H9 (cell line): ENCODE data around the gene CRYBB1. TPM values are rescaled to one million over a fixed set of nuclear protein-coding genes. Genes with fewer than 3 reads are reported as not detected.

ENCODE experiments used
- DNase-seq: peaks from one replicate; pipeline ENCODE4 v3.0.0-alpha.2; 2017
- H2AFZ ChIP-seq: one replicate; pipeline ENCODE4 v1.6.1; 2013; ENCODE audit warnings: mild to moderate bottlenecking, low read length, control low read depth, moderate library complexity
- H2AK5ac ChIP-seq: 2 replicates; pipeline ENCODE4 v1.6.1; 2013; ENCODE audit warnings: low read length, control low read depth, mixed read lengths; ENCODE audit not compliant: insufficient read length
- H2BK120ac ChIP-seq: one replicate; pipeline ENCODE4 v1.6.1; 2013; ENCODE audit warnings: low read depth, mild to moderate bottlenecking, low read length, control low read depth, inconsistent platforms; ENCODE audit not compliant: poor library complexity, severe bottlenecking
- H2BK12ac ChIP-seq: 2 replicates; pipeline ENCODE4 v1.6.1; 2013; ENCODE audit warnings: low read length, control low read depth, mixed read lengths, low read depth; ENCODE audit not compliant: insufficient read length
- H2BK15ac ChIP-seq: 2 replicates; pipeline ENCODE4 v1.6.1; 2013; ENCODE audit warnings: low read depth, low read length, control low read depth
- H2BK20ac ChIP-seq: one replicate; pipeline ENCODE4 v1.6.1; 2013; ENCODE audit warnings: low read depth, mild to moderate bottlenecking, low read length, control low read depth, inconsistent platforms; ENCODE audit not compliant: poor library complexity, severe bottlenecking
- H2BK5ac ChIP-seq: 2 replicates; pipeline ENCODE4 v1.6.1; 2013; ENCODE audit warnings: low read length, control low read depth, mixed read lengths; ENCODE audit not compliant: insufficient read length
- H3K14ac ChIP-seq: 2 replicates; pipeline ENCODE4 v1.6.1; 2013; ENCODE audit warnings: low read length, control low read depth; ENCODE audit not compliant: insufficient read depth
- H3K18ac ChIP-seq: 2 replicates; pipeline ENCODE4 v1.6.1; 2013; ENCODE audit warnings: low read depth, mild to moderate bottlenecking, mixed read lengths, low read length, control low read depth; ENCODE audit not compliant: insufficient read length
- H3K23ac ChIP-seq: 2 replicates; pipeline ENCODE4 v1.6.1; 2013; ENCODE audit warnings: low read length, control low read depth, mixed read lengths, low read depth; ENCODE audit not compliant: insufficient read length
- H3K23me2 ChIP-seq: 2 replicates; pipeline ENCODE4 v1.6.1; 2013; ENCODE audit warnings: low read depth, mild to moderate bottlenecking, mixed read lengths, low read length, control low read depth; ENCODE audit not compliant: insufficient read length, poor library complexity, severe bottlenecking
- H3K27ac ChIP-seq: 2 replicates; pipeline ENCODE4 v1.5.1; 2013; ENCODE audit warnings: low read length, control low read depth, mixed read lengths, low read depth; ENCODE audit not compliant: insufficient read length
- H3K27me3 ChIP-seq: 2 replicates; pipeline ENCODE4 v1.6.1; 2013; ENCODE audit warnings: low read length, control low read depth, inconsistent platforms; ENCODE audit not compliant: insufficient read depth
- H3K4ac ChIP-seq: 2 replicates; pipeline ENCODE4 v1.6.1; 2013; ENCODE audit warnings: low read depth, mild to moderate bottlenecking, control low read depth, inconsistent platforms, low read length, moderate library complexity
- H3K4me1 ChIP-seq: 2 replicates; pipeline ENCODE4 v1.6.1; 2013; ENCODE audit warnings: low read length, control low read depth, inconsistent platforms; ENCODE audit not compliant: insufficient read depth
- H3K4me2 ChIP-seq: 2 replicates; pipeline ENCODE4 v1.6.1; 2013; ENCODE audit warnings: low read length, control low read depth, mixed read lengths; ENCODE audit not compliant: insufficient read length, insufficient read depth
- H3K56ac ChIP-seq: 2 replicates; pipeline ENCODE4 v1.6.1; 2013; ENCODE audit warnings: low read depth, mild to moderate bottlenecking, mixed read lengths, low read length, control low read depth; ENCODE audit not compliant: insufficient read length
- H3K79me1 ChIP-seq: 2 replicates; pipeline ENCODE4 v1.6.1; 2013; ENCODE audit warnings: low read depth, mild to moderate bottlenecking, moderate library complexity, low read length, control low read depth, inconsistent platforms; ENCODE audit not compliant: insufficient read depth, poor library complexity, severe bottlenecking
- H3K79me2 ChIP-seq: 2 replicates; pipeline ENCODE4 v1.6.1; 2013; ENCODE audit warnings: low read length, control low read depth, inconsistent platforms; ENCODE audit not compliant: insufficient read depth
- H3K9ac ChIP-seq: 2 replicates; pipeline ENCODE4 v1.6.1; 2013; ENCODE audit warnings: low read length, control low read depth, mixed read lengths; ENCODE audit not compliant: insufficient read length; ENCODE audit errors: extremely low read depth
- H3K9me3 ChIP-seq: one replicate; pipeline ENCODE4 v1.6.1; 2013; ENCODE audit warnings: low read depth, low read length, inconsistent platforms; ENCODE audit not compliant: control insufficient read depth
- H3T11ph ChIP-seq: one replicate; pipeline ENCODE4 v1.6.1; 2013; ENCODE audit warnings: mild to moderate bottlenecking, low read length, control low read depth, inconsistent platforms
- H4K20me1 ChIP-seq: one replicate; pipeline ENCODE4 v1.6.1; 2013; ENCODE audit not compliant: control insufficient read depth, insufficient read length, insufficient read depth
- H4K5ac ChIP-seq: 2 replicates; pipeline ENCODE4 v1.6.1; 2013; ENCODE audit warnings: low read depth, mild to moderate bottlenecking, mixed read lengths, low read length, control low read depth; ENCODE audit not compliant: insufficient read length
- H4K8ac ChIP-seq: replicated peaks from 2 replicates; pipeline ENCODE4 v1.6.1; 2013; ENCODE audit warnings: low read length, control low read depth, mixed read lengths, low read depth; ENCODE audit not compliant: insufficient read length
- H4K91ac ChIP-seq: 2 replicates; pipeline ENCODE4 v1.6.1; 2013; ENCODE audit warnings: low read depth, mild to moderate bottlenecking, moderate library complexity, mixed read lengths, low read length, control low read depth; ENCODE audit not compliant: insufficient read length
- H3K27ac Mint-ChIP-seq, 3 experiments: 2 replicates in 2 of 3; 3 replicates in 1 of 3; pipeline ENCODE4 v1.8.0; 2020 to 2021; ENCODE audit warnings: mixed read lengths in 3 of 3, mild to moderate bottlenecking in 1 of 3, moderate library complexity in 1 of 3
- H3K27me3 Mint-ChIP-seq: 2 replicates; pipeline ENCODE4 v1.8.0; 2021; ENCODE audit warnings: low read depth, mild to moderate bottlenecking, moderate library complexity, mixed read lengths
- H3K36me3 Mint-ChIP-seq, 3 experiments: 2 replicates in 2 of 3; 3 replicates in 1 of 3; pipeline ENCODE4 v1.8.0; 2020 to 2021; ENCODE audit warnings: low read depth in 3 of 3, mixed read lengths in 3 of 3; ENCODE audit not compliant: insufficient read depth in 1 of 3
- H3K4me1 Mint-ChIP-seq, 2 experiments: 2 replicates each; pipeline ENCODE4 v1.8.0; 2020; ENCODE audit warnings: mixed read lengths in 2 of 2
- H3K4me3 Mint-ChIP-seq, 2 experiments: 2 replicates in 1 of 2; 3 replicates in 1 of 2; pipeline ENCODE4 v1.8.0; 2020 to 2021; ENCODE audit warnings: mild to moderate bottlenecking in 2 of 2, mixed read lengths in 2 of 2, moderate library complexity in 1 of 2
- H3K9me3 Mint-ChIP-seq, 2 experiments: 2 replicates in 1 of 2; 3 replicates in 1 of 2; pipeline ENCODE4 v1.8.0; 2020; ENCODE audit warnings: mild to moderate bottlenecking in 2 of 2, mixed read lengths in 2 of 2, moderate library complexity in 1 of 2
- WGBS: extraction: QIAGEN DNeasy Blood & Tissue Kit; methylation state at CpG from one replicate; pipeline ENCODE4 v1.1.7; 2013; ENCODE audit warnings: missing lambda C conversion rate, low lambda C conversion rate, mixed read lengths; ENCODE audit not compliant: insufficient read length; ENCODE audit errors: extremely low coverage; 5-methylcytosine and 5-hydroxymethylcytosine counted together
- total RNA-seq: library from RNA; stranded (reverse); gene quantifications from 2 replicates; pipeline ENCODE4 v1.2.1, GENCODE V29; 2021
- TF ChIP-seq, protein P1 (sequence below): fragments of 200-600 bp; sonication (generic); conservative IDR thresholded peaks from 3 replicates; pipeline ENCODE4 v1.8.0; 2021; ENCODE audit warnings: antibody characterized with exemption, mild to moderate bottlenecking

Gene CRYBB1
- total RNA-seq, 1 experiment from 2014 or later = 5.4 TPM

- Histone ChIP-seq H3K56ac (no peak overlapping the region), H3K4me1 (no peaks in the 10 kb centered on the region), H2BK20ac (no peak overlapping the region), H3K9ac (no peak overlapping the region), H2AFZ (no peak overlapping the region), H2BK120ac (no peak overlapping the region), H4K20me1 (no peaks in the 10 kb centered on the region), H3K4me2 (no peak overlapping the region), H3K79me1 (no peaks in the 10 kb centered on the region), H3K18ac (no peak overlapping the region), H4K91ac (no peak overlapping the region), H4K5ac (no peak overlapping the region), H3T11ph (no peak overlapping the region), H2AK5ac (no peak overlapping the region), H3K27me3 (no peaks in the 10 kb centered on the region), H2BK15ac (no peak overlapping the region), H3K23me2 (no peaks in the 10 kb centered on the region), H3K9me3 (no peaks in the 10 kb centered on the region), H3K27ac (no peak overlapping the region), H2BK5ac (no peak overlapping the region), H3K14ac (no peak overlapping the region), H3K23ac (no peak overlapping the region), H2BK12ac (no peak overlapping the region), H3K79me2 (no peaks in the 10 kb centered on the region), H3K4ac (no peak overlapping the region), H4K8ac (no peak overlapping the region)
- Mint-ChIP-seq H3K36me3 (no peaks in the 10 kb centered on the region; a peak in 1 of 7 replicates), H3K9me3 (no peaks in the 10 kb centered on the region; a peak in 1 of 5 replicates), H3K4me1 (peaks cover 9 to 19% of the 10 kb centered on the region in 2 experiments), H3K27me3 (peaks cover 27% of the 10 kb centered on the region), H3K4me3 (no peak overlapping the region), H3K27ac (no peak overlapping the region)
- no CpG with 5 or more reads among the region's 12 CpGs for WGBS
- no peak for DNase-seq
- TF ChIP-seq, protein P1, sequence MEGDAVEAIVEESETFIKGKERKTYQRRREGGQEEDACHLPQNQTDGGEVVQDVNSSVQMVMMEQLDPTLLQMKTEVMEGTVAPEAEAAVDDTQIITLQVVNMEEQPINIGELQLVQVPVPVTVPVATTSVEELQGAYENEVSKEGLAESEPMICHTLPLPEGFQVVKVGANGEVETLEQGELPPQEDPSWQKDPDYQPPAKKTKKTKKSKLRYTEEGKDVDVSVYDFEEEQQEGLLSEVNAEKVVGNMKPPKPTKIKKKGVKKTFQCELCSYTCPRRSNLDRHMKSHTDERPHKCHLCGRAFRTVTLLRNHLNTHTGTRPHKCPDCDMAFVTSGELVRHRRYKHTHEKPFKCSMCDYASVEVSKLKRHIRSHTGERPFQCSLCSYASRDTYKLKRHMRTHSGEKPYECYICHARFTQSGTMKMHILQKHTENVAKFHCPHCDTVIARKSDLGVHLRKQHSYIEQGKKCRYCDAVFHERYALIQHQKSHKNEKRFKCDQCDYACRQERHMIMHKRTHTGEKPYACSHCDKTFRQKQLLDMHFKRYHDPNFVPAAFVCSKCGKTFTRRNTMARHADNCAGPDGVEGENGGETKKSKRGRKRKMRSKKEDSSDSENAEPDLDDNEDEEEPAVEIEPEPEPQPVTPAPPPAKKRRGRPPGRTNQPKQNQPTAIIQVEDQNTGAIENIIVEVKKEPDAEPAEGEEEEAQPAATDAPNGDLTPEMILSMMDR = no peak
Measured at GRCh38 chr22:26624803-26625202, 7.0 kb upstream of the CRYBB1 start.
